Measurements from ENCODE around the gene SHISA5.

GRCh38 chr3:48502728-48503168 is 1.2 kb downstream of the SHISA5 start:
- TF ChIP-seq, protein P1, sequence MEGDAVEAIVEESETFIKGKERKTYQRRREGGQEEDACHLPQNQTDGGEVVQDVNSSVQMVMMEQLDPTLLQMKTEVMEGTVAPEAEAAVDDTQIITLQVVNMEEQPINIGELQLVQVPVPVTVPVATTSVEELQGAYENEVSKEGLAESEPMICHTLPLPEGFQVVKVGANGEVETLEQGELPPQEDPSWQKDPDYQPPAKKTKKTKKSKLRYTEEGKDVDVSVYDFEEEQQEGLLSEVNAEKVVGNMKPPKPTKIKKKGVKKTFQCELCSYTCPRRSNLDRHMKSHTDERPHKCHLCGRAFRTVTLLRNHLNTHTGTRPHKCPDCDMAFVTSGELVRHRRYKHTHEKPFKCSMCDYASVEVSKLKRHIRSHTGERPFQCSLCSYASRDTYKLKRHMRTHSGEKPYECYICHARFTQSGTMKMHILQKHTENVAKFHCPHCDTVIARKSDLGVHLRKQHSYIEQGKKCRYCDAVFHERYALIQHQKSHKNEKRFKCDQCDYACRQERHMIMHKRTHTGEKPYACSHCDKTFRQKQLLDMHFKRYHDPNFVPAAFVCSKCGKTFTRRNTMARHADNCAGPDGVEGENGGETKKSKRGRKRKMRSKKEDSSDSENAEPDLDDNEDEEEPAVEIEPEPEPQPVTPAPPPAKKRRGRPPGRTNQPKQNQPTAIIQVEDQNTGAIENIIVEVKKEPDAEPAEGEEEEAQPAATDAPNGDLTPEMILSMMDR (IDR thresholded peaks at IDR 0.05): no peak
- TF ChIP-seq EZH2 (IDR thresholded peaks at IDR 0.05; ENCODE audit: borderline replicate concordance, insufficient read depth, low read depth, low read length, poor library complexity, severe bottlenecking): no peak

All from B cell (primary cell).